Left forelimb (tissue), 1 donor: Measurements from ENCODE around the gene SCN1A.
"Not testable (repeated sequence)": the region's sequence is repeated elsewhere in the genome, so short reads cannot be mapped to it uniquely, and the experiment has no call there.

Experiments used
- DNase-seq: peaks from one replicate; pipeline ENCODE4 v3.0.0-alpha.2; 2018; ENCODE audit warnings: low spot score

The SCN1A gene

GRCh38 chr2:166135152-166135848 is 7.5 kb upstream of the SCN1A start:
- no peak for DNase-seq

GRCh38 chr2:166134252-166135151 is 6.7 kb upstream of the SCN1A start:
- DNase-seq = no peak

GRCh38 chr2:166133653-166134052 is 5.8 kb upstream of the SCN1A start:
- no peak for DNase-seq

- DNase-seq = no peak
These were observed 311 bp upstream of the SCN1A start for GRCh38 chr2:166128156-166128505.

- no peak for DNase-seq
These were observed 1.7 kb downstream of the SCN1A start for GRCh38 chr2:166126007-166126639.

- no peak for DNase-seq
These were observed 2.3 kb downstream of the SCN1A start for GRCh38 chr2:166125557-166125956.

GRCh38 chr2:166118180-166118579 is 9.6 kb downstream of the SCN1A start:
- no peak for DNase-seq

- no peak for DNase-seq
These were observed 10.3 kb downstream of the SCN1A start for GRCh38 chr2:166117491-166117890.

- DNase-seq = no peak
These were observed 12.2 kb downstream of the SCN1A start for GRCh38 chr2:166115589-166115988.

GRCh38 chr2:166112193-166112605 is 15.6 kb downstream of the SCN1A start:
- DNase-seq = no peak

GRCh38 chr2:166106431-166107015 is 21.3 kb downstream of the SCN1A start:
- no peak for DNase-seq

GRCh38 chr2:166104773-166105172 is 23.0 kb downstream of the SCN1A start:
- no peak for DNase-seq

- DNase-seq = no peak
These were observed 23.7 kb downstream of the SCN1A start for GRCh38 chr2:166104084-166104483.

- not testable (repeated sequence) for DNase-seq
These were observed 24.5 kb downstream of the SCN1A start for GRCh38 chr2:166103277-166103676.

- no peak for DNase-seq
These were observed 33.5 kb downstream of the SCN1A start for GRCh38 chr2:166094325-166094724.

GRCh38 chr2:166092889-166093288 is 34.9 kb downstream of the SCN1A start:
- DNase-seq = no peak

GRCh38 chr2:166091439-166091838 is 36.4 kb downstream of the SCN1A start:
- DNase-seq = no peak

GRCh38 chr2:166090908-166091307 is 36.9 kb downstream of the SCN1A start:
- DNase-seq = no peak

GRCh38 chr2:166090346-166090745 is 37.5 kb downstream of the SCN1A start:
- DNase-seq = no peak

GRCh38 chr2:166088634-166089033 is 39.2 kb downstream of the SCN1A start:
- no peak for DNase-seq

- no peak for DNase-seq
These were observed 43.5 kb downstream of the SCN1A start for GRCh38 chr2:166084301-166084700.

- no peak for DNase-seq
These were observed 45.1 kb downstream of the SCN1A start for GRCh38 chr2:166082736-166083135.

- DNase-seq = no peak
These were observed 46.0 kb downstream of the SCN1A start for GRCh38 chr2:166081852-166082251.
